Heart right ventricle (tissue), 16 donors: Measurements from ENCODE around the gene TTLL7. TPM values are rescaled to one million over a fixed set of nuclear protein-coding genes. Genes with fewer than 3 reads are reported as not detected.

Source experiments
- ATAC-seq, 8 donors: fragments of 200-7000 bp; cut with Tn5 transposase; one replicate each; pipeline ENCODE4 v1.9.1; 2020; ENCODE audit warnings: mild to moderate bottlenecking in 8 of 8, moderate library complexity in 8 of 8, moderate number of reproducible peaks in 1 of 8
- DNase-seq, 2 donors: peaks; one replicate each; pipeline ENCODE4 v3.0.0-alpha.2; 2020
- H3K27ac ChIP-seq, 10 donors: fragments of 200-600 bp; sonication (generic) in 2 of 10; one replicate each; pipeline versions ENCODE4 v1.5.0 to v1.8.0; 2020 to 2022; ENCODE audit warnings: mild to moderate bottlenecking in 3 of 10
- H3K27me3 ChIP-seq, 7 donors: fragments of 200-600 bp; one replicate each; pipeline ENCODE4 v1.8.0; 2021 to 2022; ENCODE audit warnings: mild to moderate bottlenecking in 2 of 7
- H3K36me3 ChIP-seq, 9 donors: fragments of 200-600 bp; sonication (generic) in 1 of 9; one replicate each; pipeline versions ENCODE4 v1.5.0 to v1.8.0; 2020 to 2022; ENCODE audit warnings: mild to moderate bottlenecking in 2 of 9
- H3K4me1 ChIP-seq, 9 donors: fragments of 200-600 bp; sonication (generic) in 1 of 9; one replicate each; pipeline versions ENCODE4 v1.5.0 to v1.8.0; 2020 to 2022; ENCODE audit warnings: mild to moderate bottlenecking in 4 of 9
- H3K4me3 ChIP-seq, 10 donors: fragments of 200-600 bp; sonication (generic) in 2 of 10; one replicate each; pipeline versions ENCODE4 v1.5.0 to v1.8.0; 2020 to 2022; ENCODE audit warnings: mild to moderate bottlenecking in 7 of 10, moderate library complexity in 2 of 10
- H3K9me3 ChIP-seq, 11 donors: fragments of 200-600 bp in 10 of 11; sonication (generic) in 2 of 11; one replicate each; pipeline versions ENCODE4 v1.5.0 to v1.8.0; 2013 to 2022; ENCODE audit warnings: mild to moderate bottlenecking in 2 of 11, control low read depth in 1 of 11, moderate library complexity in 1 of 11
- CTCF ChIP-seq, 9 donors: fragments of 200-600 bp; sonication (generic) in 2 of 9; IDR thresholded peaks; one replicate each; pipeline versions ENCODE4 v1.5.0 to v1.8.0; 2021 to 2022; ENCODE audit warnings: antibody characterized with exemption in 9 of 9, mild to moderate bottlenecking in 5 of 9, moderate library complexity in 1 of 9
- WGBS, 2 donors: extraction: QIAGEN DNeasy Blood & Tissue Kit; methylation state at CpG; one replicate each; pipeline ENCODE4 v1.1.7; 2013; ENCODE audit warnings: inconsistent platforms in 1 of 2; 5-methylcytosine and 5-hydroxymethylcytosine counted together
- intact Hi-C, 10 donors: fragments of 100-400 bp; cut with DNase I; formaldehyde crosslinking; loops; one replicate each; pipeline versions ENCODE4 v1.11.1 to v1.14.2; 2022
- polyA plus RNA-seq, 2 donors: library from polyadenylated mRNA; stranded (reverse); fragments of 200-250 nt; gene quantifications; one replicate each; pipeline ENCODE4 v1.2.3, GENCODE V29; 2013
- total RNA-seq, 10 donors: library from RNA; stranded (reverse); fragmentation: NEBNext Ultra II Directional in 3 of 10; extraction: Animal tissue kit (Norgen Biotek cat#: 25700) in 3 of 10; gene quantifications; one replicate each; pipeline versions ENCODE4 v1.2.1 to v1.2.4, GENCODE V29; 2021 to 2023
- donor health status: Arrhythmogenic right ventricular cardiomyopathy.
- donor health status: ischemic (EF 13 %, LVEDD 7.1; RV severe dilation, severe dysfunction).
- donor health status: healthy with polysubstance abuse.
- donor health status: DM: no; HTN: yes; CAD: no.
- donor health status: DM: no; HTN: no; CAD: no.
- donor health status: ischemic (EF 25% LVEDD 6.9; RV normal size, moderate dysfunction).
- donor health status: ischemic (EF 25% LVEDD 5.7; RV mildly dilated, moderate dysfunction).
- donor health status: healthy.
- donor health status: DM: yes; HTN: yes; CAD: no.
- donor health status: Ischemic cardiomyopathy.
- donor health status: ischemic (EF 35%, LVEDD 5.7; RV mildly dilated, moderate dysfunction).
- donor health status: nonischemic (EF 11% LVEDD 7.7; RV severe dilation, severe dysfunction).
- donor health status: DM: yes; HTN: yes; CAD: no.
- donor health status: PGD.
- donor health status: ischemic (EF 29% LVEDD 5.4; RV normal size, mild dysfunction).
- donor health status: nonischemic (EF 23%, LVEDD 6.1; RV moderate dilation, normal function).

The TTLL7 gene
- total and polyA plus RNA-seq, 12 donors, result 1.0 to 12.1 (median 3.7) TPM

GRCh38 chr1:83836543-83836942 lies 162.4 kb downstream of the TTLL7 start:
- Histone ChIP-seq H3K36me3 (no peaks in the 10 kb centered on the region), H3K27ac (no peak overlapping the region), H3K4me1 (no peaks in the 10 kb centered on the region), H3K27me3 (no peaks in the 10 kb centered on the region), H3K9me3 (no peaks in the 10 kb centered on the region), H3K4me3 (no peak overlapping the region)
- DNase-seq (no peak), ATAC-seq (no peak)
- no peak for TF ChIP-seq CTCF (IDR thresholded peaks at IDR 0.05)
- intact Hi-C loops, result no loop called here
- WGBS, 2 donors, result 67 to 89% methylated on average over 2 of the region's 2 CpGs

GRCh38 chr1:83834621-83835264 lies 164.2 kb downstream of the TTLL7 start:
- Histone ChIP-seq H3K36me3 (no peaks in the 10 kb centered on the region), H3K27me3 (no peaks in the 10 kb centered on the region), H3K27ac (no peak overlapping the region), H3K4me1 (no peaks in the 10 kb centered on the region), H3K9me3 (no peaks in the 10 kb centered on the region), H3K4me3 (no peak overlapping the region)
- DNase-seq (no peak), ATAC-seq (no peak)
- no peak for TF ChIP-seq CTCF (IDR thresholded peaks at IDR 0.05)
- intact Hi-C loops, result no loop called here
- 97% methylated on average over 4 of the region's 4 CpGs for WGBS, 2 donors

GRCh38 chr1:83832194-83832593 lies 166.7 kb downstream of the TTLL7 start:
- DNase-seq (no peak), ATAC-seq (no peak)
- H3K9me3 ChIP-seq, result no peaks in the 10 kb centered on the region
- H3K27ac ChIP-seq, result no peak overlapping the region
- no peaks in the 10 kb centered on the region for H3K4me1 ChIP-seq
- H3K36me3 ChIP-seq, result no peaks in the 10 kb centered on the region
- no peaks in the 10 kb centered on the region for H3K27me3 ChIP-seq
- TF ChIP-seq CTCF (IDR thresholded peaks at IDR 0.05), result no peak
- no peak overlapping the region for H3K4me3 ChIP-seq
- intact Hi-C loops, result no loop called here
- 100% methylated on average over 1 of the region's 1 CpG for WGBS, 2 donors

- TF ChIP-seq CTCF (IDR thresholded peaks at IDR 0.05), result no peak
- Histone ChIP-seq H3K9me3 (peaks cover 0 to 13% (median 0%) of the 10 kb centered on the region in 11 donors), H3K36me3 (no peaks in the 10 kb centered on the region), H3K4me3 (no peak overlapping the region), H3K4me1 (no peaks in the 10 kb centered on the region), H3K27ac (no peak overlapping the region), H3K27me3 (no peaks in the 10 kb centered on the region)
- ATAC-seq, result no peak
- no peak for DNase-seq
- intact Hi-C loops, result no loop called here
- 79 to 96% methylated on average over 7 of the region's 7 CpGs for WGBS, 2 donors
Observed at GRCh38 chr1:83829106-83829505, 169.8 kb downstream of the TTLL7 start.
